Measurements from ENCODE around the gene CCR7. TPM values are rescaled to one million over a fixed set of nuclear protein-coding genes. Genes with fewer than 3 reads are reported as not detected.

Gene CCR7
- total RNA-seq, 1 donor from 2014 or later: not detected

- no peak for DNase-seq (ENCODE audit: low read depth)
- H3K4me3 ChIP-seq (ENCODE audit: low read depth, low read length): no peak overlapping the region
- TF ChIP-seq CTCF (conservative IDR thresholded peaks at IDR 0.05; ENCODE audit: low read depth, low read length): no peak
Observed at GRCh38 chr17:40540448-40540847, 24.8 kb downstream of the CCR7 start.

GRCh38 chr17:40539711-40540411 is 25.4 kb downstream of the CCR7 start:
- no peak overlapping the region for H3K4me3 ChIP-seq (ENCODE audit: low read depth, low read length)
- no peak for TF ChIP-seq CTCF (conservative IDR thresholded peaks at IDR 0.05; ENCODE audit: low read depth, low read length)
- DNase-seq (ENCODE audit: low read depth): no peak

GRCh38 chr17:40538936-40539705 is 26.2 kb downstream of the CCR7 start:
- DNase-seq (ENCODE audit: low read depth): no peak
- no peak overlapping the region for H3K4me3 ChIP-seq (ENCODE audit: low read depth, low read length)
- TF ChIP-seq CTCF (conservative IDR thresholded peaks at IDR 0.05; ENCODE audit: low read depth, low read length): no peak

GRCh38 chr17:40538019-40538935 is 27.0 kb downstream of the CCR7 start:
- no peak for DNase-seq (ENCODE audit: low read depth)
- TF ChIP-seq CTCF (conservative IDR thresholded peaks at IDR 0.05; ENCODE audit: low read depth, low read length): no peak
- no peak overlapping the region for H3K4me3 ChIP-seq (ENCODE audit: low read depth, low read length)

GRCh38 chr17:40536295-40537171 is 28.7 kb downstream of the CCR7 start:
- no peak for TF ChIP-seq CTCF (conservative IDR thresholded peaks at IDR 0.05; ENCODE audit: low read depth, low read length)

GRCh38 chr17:40535924-40536294 is 29.4 kb downstream of the CCR7 start:
- DNase-seq (ENCODE audit: low read depth): no peak
- no peak overlapping the region for H3K4me3 ChIP-seq (ENCODE audit: low read depth, low read length)
- no peak for TF ChIP-seq CTCF (conservative IDR thresholded peaks at IDR 0.05; ENCODE audit: low read depth, low read length)

More at GRCh38 chr17:40536295-40537171, 28.7 kb downstream of the CCR7 start:
- no peak overlapping the region for H3K4me3 ChIP-seq (ENCODE audit: low read depth, low read length)
- DNase-seq (ENCODE audit: low read depth): no peak
